Measurements from ENCODE around the gene SERP2. TPM values are rescaled to one million over a fixed set of nuclear protein-coding genes. Genes with fewer than 3 reads are reported as not detected.

The SERP2 gene
- total and polyA plus RNA-seq, 9 of the 15 experiments (the other 6 are each of a cell fraction or from before 2014, with no cell fraction given), result 0.13 TPM; not detected in 8

GRCh38 chr13:44382635-44383145 lies 9.1 kb downstream of the SERP2 start (continued):
- 0 out of 2 replicates have a peak, but pooled peaks have one; percentile 34 for TF ChIP-seq ZNF592 (IDR thresholded peaks at IDR 0.05)
- no peak for TF ChIP-seq IRF9 (tag; IDR thresholded peaks at IDR 0.05)
- TF ChIP-seq NCOA6 (IDR thresholded peaks at IDR 0.05), result no peak
- TF ChIP-seq ZKSCAN8 (CRISPR knock-in tag; IDR thresholded peaks at IDR 0.05), result peak; percentile 58; the same call in 1 of the 2 replicates
- no peak for TF ChIP-seq NFRKB (IDR thresholded peaks at IDR 0.05; ENCODE audit: low read depth)
- no peak for TF ChIP-seq POLR2G (IDR thresholded peaks at IDR 0.05; ENCODE audit: low read depth, low read length)
- no peak for TF ChIP-seq HDAC8 (tag; IDR thresholded peaks at IDR 0.05)
- no peak for TF ChIP-seq HMG20B (CRISPR knock-in tag; IDR thresholded peaks at IDR 0.05)
- TF ChIP-seq PHTF2 (CRISPR knock-in tag; IDR thresholded peaks at IDR 0.05), result no peak
- TF ChIP-seq ZNF24 (IDR thresholded peaks at IDR 0.05), result no peak
- no peak for TF ChIP-seq RBFOX2 (IDR thresholded peaks at IDR 0.05; ENCODE audit: low read depth, low read length)
- TF ChIP-seq DEAF1 (CRISPR knock-in tag; IDR thresholded peaks at IDR 0.05), result no peak
- no peak for TF ChIP-seq ZBTB7A (IDR thresholded peaks at IDR 0.05; ENCODE audit: borderline replicate concordance, control insufficient read depth, low read depth, low read length)
- TF ChIP-seq HINFP (tag; conservative IDR thresholded peaks at IDR 0.05; ENCODE audit: low read depth), result no peak
- no peak for TF ChIP-seq SIN3B (IDR thresholded peaks at IDR 0.05; ENCODE audit: low read depth)
- TF ChIP-seq ZNF766 (CRISPR knock-in tag; conservative IDR thresholded peaks at IDR 0.05), result 0 out of 2 replicates have a peak, but pooled peaks have one; percentile 58
- peak in 2 of 3 experiments; percentile 24 to 39; a peak in 3 of 6 replicates for TF ChIP-seq CTCF (IDR thresholded peaks at IDR 0.05 in 2 of 3, conservative IDR thresholded peaks at IDR 0.05 in 1 of 3; ENCODE audit: insufficient read depth in 2 of 3, low read depth in 1 of 3, low read length in 3 of 3)
- no peak for TF ChIP-seq ASH1L (IDR thresholded peaks at IDR 0.05; ENCODE audit: borderline replicate concordance, low read depth, partially characterized antibody)

Measured in K562 (cell line).